ENCODE measurements around the gene ANXA7. TPM values are rescaled to one million over a fixed set of nuclear protein-coding genes. Genes with fewer than 3 reads are reported as not detected.

The ANXA7 gene
- total and polyA plus RNA-seq, 8 donors: 16.2 to 103 (median 58.1) TPM

DNA sequence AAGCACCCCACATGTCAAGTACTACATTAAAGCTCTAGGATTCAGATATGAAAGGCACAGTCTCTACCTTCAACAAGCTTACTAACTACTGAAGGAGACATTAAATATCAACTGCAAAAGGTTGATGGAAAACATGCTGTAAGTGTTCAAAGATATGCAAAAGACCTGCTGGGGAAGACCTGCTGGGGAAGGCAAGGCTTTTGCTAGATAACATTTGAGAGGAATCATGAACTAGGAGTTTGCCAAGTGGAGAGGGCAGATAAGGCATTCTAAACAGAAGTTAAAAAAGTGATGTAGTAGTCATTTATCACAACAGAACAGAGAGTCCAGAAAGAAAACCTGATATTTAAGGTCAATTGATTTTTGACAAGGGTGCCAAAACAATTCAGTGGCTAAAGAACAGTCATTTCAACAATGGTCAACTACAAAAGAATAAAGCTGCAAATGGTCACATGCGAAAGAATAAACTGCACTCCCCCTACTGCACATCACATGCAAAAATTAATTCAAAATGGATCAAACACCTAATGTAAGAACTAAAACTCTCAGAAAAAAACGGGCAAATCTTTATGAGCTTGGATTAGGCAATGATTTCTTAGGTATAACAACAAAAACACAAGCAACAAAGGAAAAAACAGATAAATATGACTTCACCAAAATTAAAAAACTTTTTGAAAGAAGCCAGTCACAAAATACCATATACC lies 42.5 kb upstream of the ANXA7 start:
- H3K9me3 ChIP-seq: no peaks in the 10 kb centered on the region
- 81 to 95% (median 85%) methylated on average over 2 of the region's 2 CpGs for WGBS, 5 donors
- H3K27me3 ChIP-seq: no peaks in the 10 kb centered on the region
- intact Hi-C loops (cut with DNase I; ENCODE audit: low total_unique reads): no loop called here
- DNase-seq: no peak
- no peak overlapping the region for H3K27ac ChIP-seq
- H3K4me1 ChIP-seq: no peaks in the 10 kb centered on the region
- peaks cover 5 to 72% (median 64%) of the 10 kb centered on the region in 4 donors for H3K36me3 ChIP-seq
- TF ChIP-seq CTCF (IDR thresholded peaks at IDR 0.05): no peak
- TF ChIP-seq POLR2AphosphoS5 (IDR thresholded peaks at IDR 0.05): no peak
- TF ChIP-seq EP300 (IDR thresholded peaks at IDR 0.05): no peak
- TF ChIP-seq POLR2A (IDR thresholded peaks at IDR 0.05): no peak
- no peak overlapping the region for H3K4me3 ChIP-seq

- Histone ChIP-seq H3K9me3 (no peaks in the 10 kb centered on the region), H3K27ac (no peak overlapping the region), H3K4me1 (no peaks in the 10 kb centered on the region), H3K4me3 (no peak overlapping the region), H3K27me3 (no peaks in the 10 kb centered on the region), H3K36me3 (peaks cover 19 to 66% (median 61%) of the 10 kb centered on the region in 4 donors)
- DNase-seq: no peak
- WGBS, 5 donors: 75 to 98% (median 83%) methylated on average over 1 of the region's 1 CpG
- intact Hi-C loops (cut with DNase I; ENCODE audit: low total_unique reads): no loop called here
- TF ChIP-seq POLR2A (IDR thresholded peaks at IDR 0.05) (no peak), CTCF (IDR thresholded peaks at IDR 0.05) (no peak), EP300 (IDR thresholded peaks at IDR 0.05) (no peak), POLR2AphosphoS5 (IDR thresholded peaks at IDR 0.05) (no peak)
Observed at GRCh38 chr10:73449113-73449512, 35.3 kb upstream of the ANXA7 start.

- Histone ChIP-seq H3K9me3 (no peaks in the 10 kb centered on the region), H3K36me3 (peaks cover 19 to 63% (median 60%) of the 10 kb centered on the region in 4 donors), H3K27ac (no peak overlapping the region), H3K4me1 (no peaks in the 10 kb centered on the region), H3K27me3 (no peaks in the 10 kb centered on the region), H3K4me3 (no peak overlapping the region)
- WGBS, 5 donors: 74 to 91% (median 85%) methylated on average over 1 of the region's 1 CpG
- no peak for DNase-seq
- TF ChIP-seq POLR2AphosphoS5 (IDR thresholded peaks at IDR 0.05) (no peak), EP300 (IDR thresholded peaks at IDR 0.05) (no peak), CTCF (IDR thresholded peaks at IDR 0.05) (no peak), POLR2A (IDR thresholded peaks at IDR 0.05) (no peak)
- intact Hi-C loops (cut with DNase I; ENCODE audit: low total_unique reads): no loop called here
Observed at GRCh38 chr10:73448384-73448783, 34.5 kb upstream of the ANXA7 start.

- H3K9me3 ChIP-seq: no peaks in the 10 kb centered on the region
- H3K36me3 ChIP-seq: peaks cover 14 to 58% (median 48%) of the 10 kb centered on the region in 4 donors
- H3K4me1 ChIP-seq: no peaks in the 10 kb centered on the region
- no peak overlapping the region for H3K4me3 ChIP-seq
- H3K27ac ChIP-seq: no peak overlapping the region
- no peak for DNase-seq
- TF ChIP-seq POLR2A (IDR thresholded peaks at IDR 0.05): no peak
- no peak for TF ChIP-seq EP300 (IDR thresholded peaks at IDR 0.05)
- no peaks in the 10 kb centered on the region for H3K27me3 ChIP-seq
- intact Hi-C loops (cut with DNase I; ENCODE audit: low total_unique reads): no loop called here
Observed at GRCh38 chr10:73446926-73447325, 33.1 kb upstream of the ANXA7 start.

- peaks cover 14 to 63% (median 58%) of the 10 kb centered on the region in 4 donors for H3K36me3 ChIP-seq
- TF ChIP-seq EP300 (IDR thresholded peaks at IDR 0.05) (no peak), CTCF (IDR thresholded peaks at IDR 0.05) (no peak), POLR2AphosphoS5 (IDR thresholded peaks at IDR 0.05) (no peak), POLR2A (IDR thresholded peaks at IDR 0.05) (no peak)
- no peak for DNase-seq
- no peak overlapping the region for H3K27ac ChIP-seq
- no peak overlapping the region for H3K4me3 ChIP-seq
- no peaks in the 10 kb centered on the region for H3K27me3 ChIP-seq
- H3K9me3 ChIP-seq: no peaks in the 10 kb centered on the region
- 85 to 97% (median 92%) methylated on average over 1 of the region's 1 CpG for WGBS, 5 donors
- peaks cover 0 to 6% (median 0%) of the 10 kb centered on the region in 4 donors for H3K4me1 ChIP-seq
- intact Hi-C loops (cut with DNase I; ENCODE audit: low total_unique reads): no loop called here
Observed at GRCh38 chr10:73444457-73444856, 30.6 kb upstream of the ANXA7 start.

Measured in stomach (tissue), 9 donors.